ENCODE data around the gene ZNF750. TPM values are rescaled to one million over a fixed set of nuclear protein-coding genes. Genes with fewer than 3 reads are reported as not detected.

ZNF750 gene
- total and polyA plus RNA-seq, 12 donors, result 0.07 to 0.20 (median 0.11) TPM; not detected in 8

DNA sequence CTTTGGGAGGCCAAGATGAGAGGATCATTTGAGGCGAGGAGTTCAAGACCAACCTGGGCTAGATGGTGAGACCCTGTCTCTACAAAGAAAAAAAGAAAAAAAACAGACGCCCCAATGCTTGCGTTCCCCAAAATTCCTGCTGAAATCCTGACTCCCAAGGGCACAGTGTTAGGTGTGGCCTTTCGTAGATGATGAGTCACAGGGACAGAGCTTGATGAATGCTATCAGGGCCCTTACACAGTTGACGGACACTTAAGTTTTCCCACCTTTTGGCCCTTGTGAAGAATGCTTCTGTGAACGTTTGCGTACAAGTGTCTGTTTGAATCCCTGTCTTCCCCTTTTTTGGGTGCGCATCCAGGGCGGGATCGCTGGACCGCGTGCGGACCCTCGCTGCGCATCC lies 16.5 kb upstream of the ZNF750 start:
- H3K4me3 ChIP-seq, result no peak overlapping the region
- TF ChIP-seq POLR2A (IDR thresholded peaks at IDR 0.05), result no peak
- TF ChIP-seq, protein P1, sequence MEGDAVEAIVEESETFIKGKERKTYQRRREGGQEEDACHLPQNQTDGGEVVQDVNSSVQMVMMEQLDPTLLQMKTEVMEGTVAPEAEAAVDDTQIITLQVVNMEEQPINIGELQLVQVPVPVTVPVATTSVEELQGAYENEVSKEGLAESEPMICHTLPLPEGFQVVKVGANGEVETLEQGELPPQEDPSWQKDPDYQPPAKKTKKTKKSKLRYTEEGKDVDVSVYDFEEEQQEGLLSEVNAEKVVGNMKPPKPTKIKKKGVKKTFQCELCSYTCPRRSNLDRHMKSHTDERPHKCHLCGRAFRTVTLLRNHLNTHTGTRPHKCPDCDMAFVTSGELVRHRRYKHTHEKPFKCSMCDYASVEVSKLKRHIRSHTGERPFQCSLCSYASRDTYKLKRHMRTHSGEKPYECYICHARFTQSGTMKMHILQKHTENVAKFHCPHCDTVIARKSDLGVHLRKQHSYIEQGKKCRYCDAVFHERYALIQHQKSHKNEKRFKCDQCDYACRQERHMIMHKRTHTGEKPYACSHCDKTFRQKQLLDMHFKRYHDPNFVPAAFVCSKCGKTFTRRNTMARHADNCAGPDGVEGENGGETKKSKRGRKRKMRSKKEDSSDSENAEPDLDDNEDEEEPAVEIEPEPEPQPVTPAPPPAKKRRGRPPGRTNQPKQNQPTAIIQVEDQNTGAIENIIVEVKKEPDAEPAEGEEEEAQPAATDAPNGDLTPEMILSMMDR (IDR thresholded peaks at IDR 0.05), result no peak
- no peaks in the 10 kb centered on the region for H3K27me3 ChIP-seq
- intact Hi-C loops (cut with DNase I), result no loop called here
- H3K9me3 ChIP-seq (replicated peaks in 1 of 3), result no peaks in the 10 kb centered on the region
- WGBS, 4 donors, result 83 to 86% (median 85%) methylated on average over 14 to 15 of the region's 15 CpGs
- no peak for DNase-seq
- no peaks in the 10 kb centered on the region for H3K36me3 ChIP-seq (replicated peaks in 1 of 2)
- H3K4me1 ChIP-seq (replicated peaks in 1 of 2), result peaks cover 11 to 15% of the 10 kb centered on the region in 2 donors
- no peak overlapping the region for H3K27ac ChIP-seq

- DNase-seq, result no peak
- TF ChIP-seq POLR2A (IDR thresholded peaks at IDR 0.05), result no peak
- TF ChIP-seq, protein P1 (IDR thresholded peaks at IDR 0.05), result no peak
- peaks cover under 1 to 2% of the 10 kb centered on the region in 2 donors for H3K4me1 ChIP-seq (replicated peaks in 1 of 2)
- H3K27me3 ChIP-seq, result no peaks in the 10 kb centered on the region
- no peak overlapping the region for H3K4me3 ChIP-seq
- WGBS, 4 donors, result 96 to 98% (median 98%) methylated on average over 11 of the region's 11 CpGs
- H3K27ac ChIP-seq, result no peak overlapping the region
- H3K9me3 ChIP-seq (replicated peaks in 1 of 3), result no peaks in the 10 kb centered on the region
- intact Hi-C loops (cut with DNase I), result no loop called here
- H3K36me3 ChIP-seq (replicated peaks in 1 of 2), result no peaks in the 10 kb centered on the region
Observed at GRCh38 chr17:82854226-82854625, 14.4 kb upstream of the ZNF750 start.

GRCh38 chr17:82851381-82851780 lies 11.6 kb upstream of the ZNF750 start:
- no peaks in the 10 kb centered on the region for H3K36me3 ChIP-seq (replicated peaks in 1 of 2)
- H3K27ac ChIP-seq, result no peak overlapping the region
- no peaks in the 10 kb centered on the region for H3K9me3 ChIP-seq (replicated peaks in 1 of 3)
- H3K27me3 ChIP-seq, result no peaks in the 10 kb centered on the region
- WGBS, 4 donors, result 85 to 96% (median 88%) methylated on average over 11 to 12 of the region's 12 CpGs
- TF ChIP-seq, protein P1 (IDR thresholded peaks at IDR 0.05), result no peak
- TF ChIP-seq POLR2A (IDR thresholded peaks at IDR 0.05), result no peak
- H3K4me3 ChIP-seq, result no peak overlapping the region
- no peaks in the 10 kb centered on the region for H3K4me1 ChIP-seq (replicated peaks in 1 of 2)
- DNase-seq, result no peak
- intact Hi-C loops (cut with DNase I), result no loop called here

DNA sequence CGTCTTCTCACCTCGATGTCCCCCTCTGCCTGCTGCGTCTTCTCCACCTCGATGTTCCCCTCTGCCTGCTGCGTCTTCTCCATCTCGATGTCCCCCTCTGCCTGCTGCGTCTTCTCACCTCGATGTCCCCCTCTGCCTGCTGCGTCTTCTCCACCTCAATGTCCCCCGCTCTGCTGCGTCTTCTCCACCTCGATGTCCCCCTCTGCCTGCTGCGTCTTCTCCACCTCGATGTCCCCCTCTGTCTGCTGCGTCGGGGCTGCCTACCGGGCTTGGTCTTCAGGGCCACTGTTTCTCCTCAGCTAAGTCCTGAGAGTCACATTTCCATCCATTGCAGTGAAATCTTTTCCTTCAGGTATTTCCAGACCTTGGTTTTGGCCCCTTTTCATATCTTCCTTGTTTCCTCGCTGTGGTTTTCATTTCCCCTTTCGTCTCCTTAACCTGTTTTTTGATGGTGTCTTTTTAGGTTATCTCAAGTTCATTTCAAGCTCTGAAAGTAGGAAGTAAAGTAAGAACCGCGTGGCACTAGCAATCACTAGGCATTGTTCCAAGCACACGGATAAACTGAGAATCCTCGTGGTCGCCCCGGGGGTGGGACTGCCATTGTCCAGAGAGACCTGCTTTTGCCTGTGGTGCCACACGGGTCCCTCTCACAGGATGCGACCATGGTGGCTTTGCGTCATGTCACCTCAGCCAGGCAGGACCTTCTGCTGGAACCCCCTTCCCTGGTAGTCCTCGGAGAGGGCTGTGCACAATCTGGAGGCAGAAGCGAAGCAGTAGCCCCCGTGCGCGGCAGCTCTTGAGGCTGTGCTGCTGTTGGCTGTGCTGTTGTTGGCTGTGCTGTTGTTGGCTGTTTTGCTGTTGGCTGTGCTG lies 9.5 kb upstream of the ZNF750 start:
- H3K9me3 ChIP-seq (replicated peaks in 1 of 3), result no peaks in the 10 kb centered on the region
- no peak overlapping the region for H3K27ac ChIP-seq
- no peaks in the 10 kb centered on the region for H3K36me3 ChIP-seq (replicated peaks in 1 of 2)
- intact Hi-C loops (cut with DNase I), result no loop called here
- H3K27me3 ChIP-seq, result no peaks in the 10 kb centered on the region
- no peaks in the 10 kb centered on the region for H3K4me1 ChIP-seq (replicated peaks in 1 of 2)
- WGBS, 4 donors, result 83 to 87% (median 85%) methylated on average over 26 to 33 of the region's 33 CpGs
- TF ChIP-seq POLR2A (IDR thresholded peaks at IDR 0.05), result no peak
- TF ChIP-seq, protein P1 (IDR thresholded peaks at IDR 0.05), result no peak
- H3K4me3 ChIP-seq, result no peak overlapping the region
- DNase-seq, result no peak
